H7 (cell line): ENCODE data around the gene AKR7A2. TPM values are rescaled to one million over a fixed set of nuclear protein-coding genes. Genes with fewer than 3 reads are reported as not detected.
"Not testable (repeated sequence)": the region's sequence is repeated elsewhere in the genome, so short reads cannot be mapped to it uniquely, and the experiment has no call there.

Experiments used
- DNase-seq: peaks from one replicate; pipeline ENCODE4 v3.0.0; 2012
- H3K27me3 ChIP-seq: 2 replicates; pipeline ENCODE4 v1.6.0; 2011; ENCODE audit warnings: mild to moderate bottlenecking, low read length; ENCODE audit not compliant: control insufficient read depth, insufficient read depth
- H3K36me3 ChIP-seq: replicated peaks from 2 replicates; pipeline ENCODE4 v1.5.1; 2011; ENCODE audit warnings: low read length; ENCODE audit not compliant: control insufficient read depth, insufficient read depth
- H3K4me3 ChIP-seq: 2 replicates; pipeline ENCODE4 v1.5.1; 2011; ENCODE audit warnings: low read depth, mild to moderate bottlenecking, control low read depth, low read length, moderate library complexity; ENCODE audit not compliant: insufficient read depth
- total RNA-seq: library from RNA; depleted of rRNA; stranded (reverse); fragments of >200 nt; shearing (Covaris generic); gene quantifications from 2 replicates; pipeline ENCODE4 v1.2.3, GENCODE V29; 2014

The AKR7A2 gene
- total RNA-seq, 1 experiment from 2014 or later: 92.4 TPM

DNA sequence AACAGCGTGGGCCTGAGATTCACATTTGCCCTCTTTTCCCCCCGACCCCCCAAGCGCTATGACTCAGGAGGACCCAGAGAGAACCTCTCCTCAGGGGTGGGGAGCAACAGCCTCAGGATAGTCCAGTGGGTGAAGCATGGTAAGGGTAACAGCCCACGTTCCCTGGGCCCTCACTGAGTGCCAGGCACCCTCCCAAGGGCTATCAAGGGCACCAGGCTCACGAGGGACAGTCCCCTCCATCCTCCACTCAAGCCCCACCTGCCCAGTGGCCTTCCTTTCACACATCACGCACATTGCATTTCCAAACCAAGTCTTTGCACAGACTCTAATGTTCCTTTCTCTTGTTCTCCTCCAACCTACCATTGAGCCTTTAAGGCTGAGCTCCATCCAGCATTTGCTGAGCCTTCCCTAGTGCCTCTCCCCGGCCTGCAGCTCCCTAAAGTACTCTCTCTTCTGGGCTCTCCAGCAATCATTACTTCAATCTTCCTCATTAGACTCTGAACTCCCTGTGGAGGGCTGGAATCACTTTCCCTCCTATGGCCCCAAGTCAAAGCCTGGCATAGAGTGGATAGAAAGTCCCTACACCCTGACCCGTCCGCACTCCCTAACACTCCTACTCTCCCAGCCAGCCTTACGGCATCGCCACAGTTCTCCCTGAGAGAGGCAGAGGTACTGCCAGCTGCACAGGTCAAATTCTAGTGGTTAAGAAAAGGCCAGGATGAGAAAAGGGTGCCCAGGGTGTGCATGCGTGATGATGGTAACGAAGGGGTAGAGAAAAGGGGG, 1.0 kb downstream of the AKR7A2 start:
- peak; percentile 42 for DNase-seq
- peak overlapping the region; percentile 96 for H3K4me3 ChIP-seq
- peaks cover 7% of the 10 kb centered on the region for H3K36me3 ChIP-seq
- peaks cover 3% of the 10 kb centered on the region; the same call in 1 of the 2 replicates for H3K27me3 ChIP-seq

DNA sequence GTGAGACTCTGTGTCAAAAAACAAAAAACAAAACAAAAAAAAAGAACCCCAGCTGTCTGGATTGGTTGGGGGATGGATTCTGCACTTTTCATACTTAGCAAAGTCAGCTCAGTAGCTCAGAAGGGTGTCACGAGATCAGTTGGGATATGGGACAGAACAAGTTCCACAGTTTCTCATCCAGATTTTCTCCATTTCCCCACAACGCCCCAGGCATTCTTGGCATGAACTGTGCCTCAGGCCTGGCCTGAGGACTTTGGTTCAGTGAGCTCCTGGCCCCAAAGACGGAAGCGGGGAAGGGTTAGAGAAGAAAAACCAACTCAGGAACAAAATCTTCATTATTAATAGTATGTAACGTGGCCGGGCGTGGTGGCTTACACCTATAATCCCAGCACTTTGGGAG, 1.9 kb downstream of the AKR7A2 start:
- H3K27me3 ChIP-seq: peaks cover 3% of the 10 kb centered on the region; the same call in 1 of the 2 replicates
- peak; percentile 6 for DNase-seq
- no peak overlapping the region for H3K4me3 ChIP-seq
- H3K36me3 ChIP-seq: peaks cover 7% of the 10 kb centered on the region

DNA sequence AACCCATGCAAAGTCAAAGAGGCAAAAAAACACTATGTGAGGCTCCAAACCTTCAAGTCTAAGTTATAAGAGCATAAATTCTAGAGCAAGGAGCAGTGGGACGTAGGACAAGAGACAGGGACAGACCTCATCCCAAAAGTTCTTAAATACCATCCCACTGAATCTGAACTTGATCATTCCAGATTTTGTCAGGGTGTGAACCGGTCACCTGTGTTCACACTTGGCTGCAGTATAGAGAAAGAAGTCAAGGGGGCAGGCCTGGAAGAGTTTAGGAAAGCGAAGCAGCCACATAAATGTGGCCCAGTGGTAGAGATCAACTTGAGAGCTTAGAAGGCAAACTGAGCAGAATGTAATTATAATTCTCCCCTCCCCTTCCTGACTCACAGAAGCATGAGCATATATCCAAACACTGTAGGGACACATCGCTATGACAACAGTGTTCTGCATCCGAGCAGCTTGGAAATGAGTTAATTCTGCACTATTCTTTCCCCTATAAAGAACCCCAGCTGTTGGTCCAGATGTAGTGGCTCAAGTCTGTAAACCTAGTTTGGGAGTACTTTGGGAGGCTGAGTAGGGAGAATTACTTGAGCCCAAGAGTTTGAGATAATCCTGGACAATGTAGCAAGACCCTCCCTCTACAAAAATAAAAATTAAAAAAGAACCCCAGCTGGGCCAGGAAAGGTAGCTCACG, 2.7 kb downstream of the AKR7A2 start:
- peak; percentile 15 for DNase-seq
- peaks cover 7% of the 10 kb centered on the region for H3K36me3 ChIP-seq
- H3K27me3 ChIP-seq: peaks cover 3% of the 10 kb centered on the region; the same call in 1 of the 2 replicates
- H3K4me3 ChIP-seq: no peak overlapping the region

DNA sequence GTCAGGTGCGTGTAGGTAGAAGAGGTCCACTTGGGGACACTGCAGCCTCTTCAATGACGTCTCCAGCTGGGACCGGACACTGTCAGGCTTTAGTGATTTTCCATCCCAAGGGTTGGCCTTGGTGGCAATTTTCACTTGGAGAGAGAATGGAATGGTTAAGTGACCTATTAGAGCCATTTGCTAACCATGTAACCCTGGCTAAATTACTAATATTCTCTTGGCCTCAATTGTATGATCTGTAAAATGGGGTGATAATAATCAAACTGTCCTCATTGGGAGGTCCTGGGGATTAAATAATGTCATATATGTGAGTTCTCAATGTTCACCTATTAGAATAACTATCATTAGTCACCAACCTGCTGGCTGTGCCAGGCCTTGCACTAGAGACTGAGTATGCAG, 3.4 kb downstream of the AKR7A2 start:
- Histone ChIP-seq H3K36me3 (peaks cover 13% of the 10 kb centered on the region), H3K27me3 (peaks cover 3% of the 10 kb centered on the region; the same call in 1 of the 2 replicates), H3K4me3 (no peak overlapping the region)
- DNase-seq: peak; percentile 19

DNA sequence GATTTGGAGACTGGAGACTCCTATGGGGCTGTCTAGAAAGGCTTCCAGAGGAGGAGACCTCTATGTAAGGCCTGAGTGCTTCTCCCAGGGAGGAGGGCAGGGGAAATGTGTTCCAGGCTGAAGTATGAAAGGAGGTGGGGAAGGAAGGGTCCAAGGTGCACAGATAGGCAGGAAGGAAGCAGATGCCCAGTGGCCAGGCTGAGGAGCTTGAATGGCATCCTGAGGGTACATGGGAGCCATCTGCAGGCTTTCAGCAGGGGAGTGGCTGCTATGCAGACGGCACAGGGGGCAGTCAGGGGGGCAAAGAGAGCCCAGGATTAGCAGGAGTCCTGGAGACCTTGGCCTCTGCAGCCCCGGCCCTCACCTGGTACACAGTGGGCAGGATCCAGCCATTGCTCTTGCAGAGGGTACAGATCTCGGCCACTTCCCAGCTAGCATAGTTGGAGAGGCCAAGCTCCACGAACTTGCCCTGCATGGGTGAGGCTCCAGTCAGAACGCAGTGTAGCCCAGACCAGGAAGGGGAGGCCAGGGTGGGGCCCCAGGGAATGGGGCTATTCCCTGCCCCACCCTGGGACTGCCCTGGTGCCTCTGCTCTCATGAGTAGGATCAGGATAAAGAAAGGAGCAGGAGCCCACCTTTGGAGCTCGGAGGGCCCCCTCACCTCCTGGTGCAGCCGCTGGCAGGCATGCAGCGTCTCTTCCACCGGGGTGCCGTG, 4.0 kb downstream of the AKR7A2 start:
- no peak overlapping the region for H3K4me3 ChIP-seq
- peaks cover 17% of the 10 kb centered on the region for H3K36me3 ChIP-seq
- DNase-seq: no peak
- H3K27me3 ChIP-seq: peaks cover 3% of the 10 kb centered on the region; the same call in 1 of the 2 replicates

DNA sequence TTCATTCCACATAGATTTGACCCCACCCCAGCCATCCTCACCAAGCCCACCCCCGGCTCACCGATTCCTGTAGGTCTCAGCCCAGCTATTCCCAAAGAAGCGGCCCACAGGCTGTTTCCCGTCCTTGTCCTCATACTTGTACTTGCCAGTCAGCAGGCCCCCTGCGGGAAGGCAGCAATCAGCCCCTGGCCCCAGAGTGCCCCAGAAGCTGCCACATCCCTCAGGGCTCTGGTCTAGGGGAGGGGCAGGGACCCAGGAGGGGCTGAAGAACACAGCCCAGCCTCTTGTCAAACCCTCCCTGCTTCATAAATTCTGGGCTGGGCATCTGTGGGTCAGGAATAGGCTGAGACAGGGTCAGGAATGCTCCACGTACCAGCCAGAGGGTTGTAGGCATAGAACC, 5.0 kb downstream of the AKR7A2 start:
- Histone ChIP-seq H3K4me3 (no peak overlapping the region), H3K36me3 (peaks cover 17% of the 10 kb centered on the region), H3K27me3 (peaks cover 3% of the 10 kb centered on the region; the same call in 1 of the 2 replicates)
- no peak for DNase-seq

DNA sequence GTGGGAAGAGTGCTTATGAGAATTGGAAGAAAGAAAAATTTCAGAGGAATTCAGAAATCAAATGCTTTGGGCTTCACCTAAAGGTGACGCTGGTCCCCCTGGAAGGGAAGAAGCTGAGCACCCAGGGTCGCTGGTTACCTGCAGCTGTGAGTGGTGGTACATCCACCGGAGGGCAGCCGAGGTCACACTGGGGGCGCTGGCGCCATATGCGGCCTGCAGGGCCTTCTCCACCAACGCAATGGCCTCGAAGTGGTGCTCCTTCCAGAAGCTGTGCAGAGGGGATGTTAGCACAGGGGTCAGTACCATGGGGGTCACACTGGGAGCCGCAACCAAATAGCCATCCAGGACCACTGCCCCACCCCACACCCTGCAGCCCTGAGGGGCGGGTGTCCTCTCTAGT, 6.1 kb downstream of the AKR7A2 start:
- Histone ChIP-seq H3K27me3 (no peaks in the 10 kb centered on the region; the same call in 1 of the 2 replicates), H3K36me3 (peaks cover 17% of the 10 kb centered on the region), H3K4me3 (no peak overlapping the region)
- DNase-seq: peak; percentile 23

DNA sequence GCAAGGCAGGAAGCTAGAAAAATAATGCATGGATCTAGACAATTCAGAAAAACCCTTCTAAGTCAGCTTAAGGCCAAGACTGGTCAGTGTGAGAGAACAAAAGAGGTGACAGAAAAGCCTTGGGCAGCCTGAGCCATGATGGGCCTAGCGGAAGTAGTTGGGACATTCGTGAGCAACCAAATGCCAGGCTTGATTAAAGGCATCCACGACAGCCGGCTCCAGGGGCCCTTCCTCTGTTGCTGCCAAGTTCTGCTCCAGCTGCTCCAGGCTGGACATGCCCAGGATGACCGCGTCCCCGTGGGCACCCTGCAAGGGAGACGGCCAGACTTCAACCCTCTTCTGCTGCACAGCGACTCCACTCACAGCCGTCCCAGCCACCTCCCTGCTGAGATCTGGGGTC, 7.9 kb downstream of the AKR7A2 start:
- not testable (repeated sequence) for H3K27me3 ChIP-seq, DNase-seq, H3K4me3 ChIP-seq
- peaks cover 17% of the 10 kb centered on the region for H3K36me3 ChIP-seq

DNA sequence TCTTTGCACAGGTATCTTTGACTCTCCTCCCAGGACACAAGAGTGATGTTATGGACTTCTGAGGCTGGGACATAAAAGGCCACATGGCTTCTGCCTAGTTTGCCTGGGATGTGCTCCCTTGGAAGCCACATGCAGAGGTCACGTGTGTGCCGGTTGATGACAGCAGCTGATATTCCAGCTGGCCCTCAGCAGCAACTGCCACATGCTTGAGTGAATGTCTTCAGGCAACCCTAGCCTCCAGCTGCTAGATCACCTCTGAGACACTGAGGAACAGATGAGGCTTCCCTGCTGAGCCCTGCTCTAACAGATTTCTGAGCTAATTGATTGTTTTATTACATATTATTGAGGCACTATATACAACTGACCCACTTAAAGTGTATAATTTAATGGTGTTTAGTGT, 11.7 kb downstream of the AKR7A2 start:
- H3K27me3 ChIP-seq: no peaks in the 10 kb centered on the region
- H3K4me3 ChIP-seq: no peak overlapping the region
- peaks cover 9% of the 10 kb centered on the region for H3K36me3 ChIP-seq
- no peak for DNase-seq

DNA sequence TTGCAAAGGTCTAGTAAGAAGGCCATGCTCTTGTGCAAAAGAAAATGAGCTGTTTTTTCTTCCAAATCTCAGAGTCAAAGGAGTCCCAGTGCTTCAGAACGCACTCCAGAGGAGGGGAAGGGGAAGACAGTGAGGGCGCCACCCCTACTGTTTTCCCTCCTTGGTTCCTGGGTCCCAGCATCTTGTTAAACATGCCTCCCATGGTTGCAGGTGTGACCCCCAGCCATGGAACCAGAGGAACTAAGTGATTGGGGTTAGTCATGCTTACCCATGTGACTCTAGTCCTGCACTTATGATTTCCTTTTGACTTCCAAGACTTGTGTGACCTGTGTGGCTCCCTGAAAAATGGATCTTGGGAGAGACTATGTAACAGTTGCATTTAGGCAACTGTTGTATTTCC, 17.3 kb downstream of the AKR7A2 start:
- no peak for DNase-seq
- Histone ChIP-seq H3K4me3 (no peak overlapping the region), H3K36me3 (no peaks in the 10 kb centered on the region), H3K27me3 (peaks cover 1% of the 10 kb centered on the region; the same call in 1 of the 2 replicates)

DNA sequence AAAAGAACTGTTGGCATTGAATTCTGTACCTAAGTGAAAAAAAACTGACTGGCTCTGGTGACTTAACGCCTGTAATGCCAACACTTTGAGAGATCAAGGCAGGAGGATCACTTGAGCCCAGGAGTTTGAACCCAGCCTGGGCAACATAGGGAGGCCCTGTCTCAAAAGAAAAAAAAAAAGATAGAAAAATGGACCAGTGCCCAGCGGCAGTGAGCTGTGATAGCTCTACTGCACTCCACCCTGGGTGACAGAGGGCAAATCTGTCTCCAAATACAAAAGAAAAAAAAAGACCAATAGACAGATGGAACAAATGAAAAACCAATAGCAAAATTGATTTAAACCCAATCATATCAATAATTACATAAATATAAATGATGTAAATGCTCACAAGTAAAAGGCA, 22.7 kb downstream of the AKR7A2 start:
- DNase-seq: no peak
- peaks cover 13% of the 10 kb centered on the region for H3K27me3 ChIP-seq
- H3K4me3 ChIP-seq: peak overlapping the region; percentile 38; the same call in 1 of the 2 replicates
- H3K36me3 ChIP-seq: no peaks in the 10 kb centered on the region

DNA sequence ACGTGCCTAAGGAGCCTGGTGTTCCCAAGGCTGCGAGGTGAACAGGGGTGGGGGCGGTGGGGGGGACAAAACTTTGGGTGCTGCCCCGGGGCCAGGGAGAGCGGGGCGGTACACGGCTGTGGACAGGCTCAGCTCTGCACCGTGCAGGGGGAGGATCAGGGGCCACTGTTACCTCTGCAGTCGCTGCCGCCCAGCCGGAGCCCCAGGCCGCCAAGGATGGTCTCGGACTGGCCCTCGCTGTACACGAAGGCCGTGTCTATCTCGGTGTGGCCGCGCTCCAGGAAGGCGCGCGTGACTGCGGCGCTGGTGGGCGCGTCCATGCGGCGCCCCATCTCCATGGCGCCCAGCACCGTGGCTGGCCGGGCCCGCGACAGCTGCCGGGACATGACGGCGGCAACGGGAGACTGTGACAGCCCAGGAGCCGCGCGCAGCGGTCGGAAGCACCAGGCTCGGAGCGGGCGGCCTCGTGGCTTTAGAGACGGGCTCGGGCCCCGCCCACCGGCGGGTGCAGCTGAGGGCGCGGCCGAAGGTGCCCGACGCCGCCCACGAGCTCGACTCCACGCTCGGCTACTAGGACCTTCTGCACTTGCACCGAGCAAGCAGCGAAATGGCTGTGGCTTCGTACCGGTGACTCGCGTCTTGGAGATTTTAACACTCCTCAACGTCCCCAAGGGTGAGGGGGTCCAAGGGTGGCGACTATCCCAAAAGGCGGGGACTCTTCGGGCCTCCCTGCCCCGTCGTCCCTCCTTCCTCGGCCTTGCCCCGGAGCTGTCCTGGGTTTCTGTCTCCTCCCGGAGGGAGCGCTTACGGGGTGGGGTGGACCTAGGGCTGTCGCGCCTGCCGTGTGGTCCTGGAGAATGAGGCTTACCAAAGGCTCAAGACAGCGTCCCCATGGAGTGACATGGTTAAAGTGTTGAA, 23.4 kb downstream of the AKR7A2 start, which contains the start of gene AKR7A3:
Gene AKR7A3, minus strand, starts transcription at position 447 of the 918 bp plus-strand sequence. Its CDS starts 61 bp downstream, at position 386.
- not testable (repeated sequence) for H3K36me3 ChIP-seq
- DNase-seq: peak; percentile 90
- H3K4me3 ChIP-seq: peak within 1 kb of the TSS; percentile 38
- peaks cover 13% of the 10 kb centered on the region for H3K27me3 ChIP-seq

DNA sequence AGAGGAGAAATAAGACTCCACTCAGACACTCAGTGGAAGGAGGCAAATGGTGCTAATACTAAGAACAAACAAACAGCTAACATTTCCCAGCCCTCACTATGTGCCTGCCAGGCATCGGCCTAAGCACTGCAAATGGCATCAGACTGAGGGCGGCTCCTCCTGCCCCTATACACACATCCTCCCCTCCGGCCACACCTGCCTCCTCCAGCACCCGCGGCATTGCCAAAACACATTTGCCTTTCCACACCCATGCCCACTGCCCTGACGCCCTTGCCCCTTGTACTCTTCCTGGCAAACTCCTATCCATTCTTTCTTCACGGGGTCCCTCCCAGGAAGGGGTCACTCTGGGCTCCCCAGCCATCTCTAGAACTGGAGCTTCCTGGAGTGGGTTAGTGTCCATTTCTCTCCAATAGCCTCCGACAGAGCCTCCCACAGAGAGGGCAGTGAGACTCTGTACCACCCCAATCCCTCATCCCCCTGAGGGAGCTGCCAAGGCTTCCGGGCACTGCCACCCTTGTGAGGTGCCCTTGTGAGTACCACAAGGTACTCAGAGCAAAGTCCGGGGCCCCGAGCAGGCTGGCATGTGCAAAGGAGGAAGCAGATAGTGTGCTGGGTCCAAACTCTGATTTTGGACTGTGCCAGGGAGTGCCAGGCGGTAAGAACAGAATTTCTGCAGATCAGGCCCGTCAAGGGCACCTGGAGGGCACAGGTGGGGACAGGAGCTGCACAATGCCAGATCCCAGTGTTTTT, 24.3 kb downstream of the AKR7A2 start:
- no peaks in the 10 kb centered on the region for H3K36me3 ChIP-seq
- no peak for DNase-seq
- no peak overlapping the region for H3K4me3 ChIP-seq
- peaks cover 13% of the 10 kb centered on the region for H3K27me3 ChIP-seq
